HepG2 (cell line): Measurements from ENCODE around the gene CDC42EP4. TPM values are rescaled to one million over a fixed set of nuclear protein-coding genes. Genes with fewer than 3 reads are reported as not detected.

Source experiments
- ATAC-seq: fragments of 200-7000 bp; cut with Tn5 transposase; 3 replicates; pipeline ENCODE4 v1.9.1; 2020; ENCODE audit warnings: mild to moderate bottlenecking, moderate library complexity
- BruUV-seq: library from RNA; stranded (reverse); fragments of 400-500 nt; replicated peaks from 2 replicates; lab custom pipeline; 2021; lab: Mats Ljungman, UMichigan
- CTCF ChIA-PET: fragments of 300-600 bp; formaldehyde crosslinking; extraction: SDS; loops from one replicate; lab custom pipeline; 2021; ENCODE audit warnings: low total read pairs, inconsistent platforms, low intra/inter-chr PET ratio; lab: Yijun Ruan, JAX
- POLR2A ChIA-PET: fragments of 350-600 bp; sonication (Branson Sonifier 250); formaldehyde crosslinking; loops from one replicate; lab custom pipeline; 2020; ENCODE audit warnings: antibody characterized with exemption, inconsistent platforms; lab: Yijun Ruan, JAX
- DNase-seq: peaks from one replicate; pipeline ENCODE4 v3.0.0-alpha.2; 2015; ENCODE audit warnings: low spot score
- FAIRE-seq: peaks from 3 replicates; lab custom pipeline; 2011; peaks lifted over from hg19 to GRCh38; lab: Jason Lieb, UNC
- H2AFZ ChIP-seq: one replicate; pipeline ENCODE4 v1.6.1; 2011; ENCODE audit warnings: low read length, inconsistent platforms
- H3K27ac ChIP-seq: fragments of 300-600 bp; 3 replicates; pipeline ENCODE4 v1.8.0; 2011; ENCODE audit warnings: mixed run types, mild to moderate bottlenecking, mixed read lengths, low read length, inconsistent platforms; ENCODE audit not compliant: insufficient read depth; ENCODE audit errors: extremely low read length
- H3K27me3 ChIP-seq, 2 experiments: fragments of 200-600 bp in 1 of 2; 2 replicates in 1 of 2; 3 replicates in 1 of 2; pipeline versions ENCODE4 v1.6.0 to v1.8.0; 2011; ENCODE audit warnings: low read length in 2 of 2, mild to moderate bottlenecking in 2 of 2, moderate library complexity in 2 of 2, inconsistent platforms in 1 of 2; ENCODE audit not compliant: insufficient read depth in 2 of 2, control insufficient read depth in 1 of 2
- H3K36me3 ChIP-seq, 2 experiments: fragments of 200-600 bp in 1 of 2; replicated peaks in 1 of 2; 2 replicates in 1 of 2; 3 replicates in 1 of 2; pipeline versions ENCODE4 v1.5.1 to v1.8.0; 2011; ENCODE audit warnings: low read length in 2 of 2, inconsistent platforms in 1 of 2; ENCODE audit not compliant: insufficient read depth in 2 of 2, control insufficient read depth in 1 of 2
- H3K4me1 ChIP-seq: 2 replicates; pipeline ENCODE4 v1.5.1; 2012; ENCODE audit warnings: low read length, inconsistent platforms; ENCODE audit not compliant: insufficient read depth
- H3K4me2 ChIP-seq: 2 replicates; pipeline ENCODE4 v1.6.0; 2011; ENCODE audit warnings: low read depth, low read length, inconsistent platforms
- H3K4me3 ChIP-seq, 3 experiments: fragments of 200-600 bp in 1 of 3; sonication (generic), shearing (Covaris generic) in 1 of 3; replicated peaks in 1 of 3; 2 replicates each; pipeline ENCODE4 v1.5.1; 2011 to 2016; ENCODE audit warnings: low read length in 3 of 3, inconsistent platforms in 2 of 3, low read depth in 2 of 3, mild to moderate bottlenecking in 2 of 3, control low read depth in 1 of 3, mixed read lengths in 1 of 3; ENCODE audit not compliant: insufficient read depth in 1 of 3
- H3K79me2 ChIP-seq: one replicate; pipeline ENCODE4 v1.6.1; 2011; ENCODE audit warnings: low read length, inconsistent platforms; ENCODE audit not compliant: insufficient read depth
- H3K9ac ChIP-seq: 2 replicates; pipeline ENCODE4 v1.6.0; 2011; ENCODE audit warnings: mild to moderate bottlenecking, low read depth, low read length, inconsistent platforms; ENCODE audit not compliant: insufficient read depth
- H3K9me3 ChIP-seq: 2 replicates; pipeline ENCODE4 v1.5.1; 2012; ENCODE audit warnings: mild to moderate bottlenecking, low read length
- H4K20me1 ChIP-seq: 2 replicates; pipeline ENCODE4 v1.6.0; 2011; ENCODE audit warnings: inconsistent platforms, mild to moderate bottlenecking, low read length, moderate library complexity; ENCODE audit not compliant: insufficient read depth
- AGO2 ChIP-seq: fragments of 200-400 bp; formaldehyde crosslinking; optimal IDR thresholded peaks from 2 replicates; pipeline ENCODE3; 2017; ENCODE audit warnings: mild to moderate bottlenecking, low read depth, low read length, moderate library complexity
- TOE1 ChIP-seq: sonication (generic); formaldehyde crosslinking; IDR thresholded peaks from 2 replicates; pipeline ENCODE4 v1.4.0; 2020; ENCODE audit warnings: mild to moderate bottlenecking, missing genetic modification reagents
- ZNF232 ChIP-seq: sonication (generic); formaldehyde crosslinking; IDR thresholded peaks from 2 replicates; pipeline ENCODE4 v1.4.0; 2020; ENCODE audit warnings: missing genetic modification reagents, borderline replicate concordance
- ZNF446 ChIP-seq: sonication (generic); formaldehyde crosslinking; IDR thresholded peaks from 2 replicates; pipeline ENCODE4 v1.5.0; 2020; ENCODE audit warnings: mild to moderate bottlenecking, missing genetic modification reagents
- ZNF562 ChIP-seq: sonication (generic); formaldehyde crosslinking; IDR thresholded peaks from 2 replicates; pipeline ENCODE4 v1.8.0; 2022; ENCODE audit warnings: missing genetic modification reagents, borderline replicate concordance
- ZNF629 ChIP-seq: sonication (generic); formaldehyde crosslinking; conservative IDR thresholded peaks from 2 replicates; pipeline ENCODE4 v1.5.0; 2020; ENCODE audit warnings: missing genetic modification reagents
- WGBS: methylation state at CpG from one replicate; pipeline ENCODE4 v1.1.6; 2017; ENCODE audit warnings: low lambda C conversion rate; 5-methylcytosine and 5-hydroxymethylcytosine counted together
- in situ Hi-C: cut with HindIII; loops from 2 replicates; pipeline ENCODE4 v1.10.0; 2017; ENCODE audit warnings: low pct_unique_long_range_greater_than_20kb; ENCODE audit not compliant: extremely low pct_ligation_motif_present
- intact Hi-C: fragments of 100-400 bp; cut with micrococcal nuclease; formaldehyde crosslinking; loops from one replicate; pipeline ENCODE4 v1.10.0; 2022; ENCODE audit not compliant: unreplicated experiment
- polyA plus RNA-seq, 8 experiments: library from polyadenylated mRNA; depleted of rRNA in 3 of 8; stranded (reverse) in 7 of 8; unstranded in 1 of 8; fragments of >200 nt; fragmentation: Illumina TruSeq in 4 of 8; extraction: Trizol in 4 of 8; gene quantifications; 2 replicates each; pipeline versions ENCODE4 v1.2.1 to v1.2.3, GENCODE V29; 2011 to 2016; ENCODE audit warnings: low read depth in 4 of 8, missing spikeins in 1 of 8, mixed read lengths in 1 of 8; ENCODE audit not compliant: insufficient read depth in 1 of 8
- total RNA-seq, 5 experiments: library from RNA; depleted of rRNA; stranded (reverse); fragments of >200 nt; fragmentation: Illumina TruSeq; extraction: Trizol; gene quantifications; 2 replicates each; pipeline ENCODE4 v1.2.3, GENCODE V29; 2016; ENCODE audit warnings: low read depth in 1 of 5

Gene CDC42EP4
- total and polyA plus RNA-seq, 2 of the 13 experiments (the other 11 are each of a cell fraction or from before 2014, with no cell fraction given): 19.0 to 54.0 TPM

DNA sequence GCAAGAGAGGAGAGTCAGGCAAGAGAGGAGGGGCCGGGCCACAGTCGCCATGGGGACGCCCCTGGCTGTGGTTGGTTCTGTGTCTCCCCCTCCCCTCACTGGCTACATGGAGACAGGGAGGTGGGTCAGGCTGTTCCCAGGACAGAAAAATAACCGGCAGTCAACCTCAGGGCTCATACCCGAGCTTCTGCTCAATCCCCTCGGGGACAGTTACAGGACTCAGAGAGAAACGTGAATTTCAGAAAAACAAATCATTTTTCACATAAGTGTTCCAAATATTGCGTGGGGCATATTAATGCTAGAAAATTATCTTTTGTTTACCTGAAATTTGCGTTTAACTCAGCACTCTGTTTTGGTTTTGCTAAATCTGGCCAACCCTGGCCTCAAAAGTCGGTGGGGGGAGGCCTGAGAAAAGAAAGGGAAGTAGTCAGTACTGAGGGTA lies 27.9 kb downstream of the CDC42EP4 start:
- TSS peak; percentile 53 for BruUV-seq
- CTCF ChIA-PET: no interaction called here
- WGBS: 92% methylated on average over 10 of the region's 10 CpGs

DNA sequence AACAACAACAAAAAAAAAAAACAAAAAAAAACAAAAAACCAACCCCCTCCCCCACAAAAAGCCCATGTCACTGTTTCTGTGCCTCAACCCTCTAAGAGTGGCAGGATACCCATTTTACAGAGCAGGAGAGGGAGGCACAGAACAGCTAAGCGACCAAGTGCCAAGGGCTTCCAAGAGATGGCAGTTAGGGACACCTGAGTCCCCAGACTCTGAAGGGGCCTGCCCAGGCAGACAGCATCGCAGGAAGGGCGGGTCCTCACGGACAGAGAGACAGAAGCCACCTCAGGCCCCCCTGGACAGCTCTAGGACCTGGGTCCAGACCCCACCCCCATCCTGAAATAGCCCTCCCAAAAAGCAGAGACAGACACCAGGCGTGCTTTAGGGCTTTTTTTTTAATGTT lies 28.6 kb downstream of the CDC42EP4 start:
- POLR2A ChIA-PET: interaction anchor here (1.2 to 1.8 kb wide), 2 partner anchors 21 to 25 kb away, joined by 3 to 10 read pairs; partner anchors contain the start of gene CPSF4L
- Histone ChIP-seq H3K27me3 (no peaks in the 10 kb centered on the region), H3K9ac (no peak overlapping the region), H3K9me3 (no peaks in the 10 kb centered on the region), H3K27ac (no peak overlapping the region), H3K4me2 (no peak overlapping the region), H3K4me3 (no peak overlapping the region), H2AFZ (no peak overlapping the region), H3K4me1 (peaks cover 37% of the 10 kb centered on the region), H3K79me2 (peaks cover 15% of the 10 kb centered on the region), H4K20me1 (peaks cover 4% of the 10 kb centered on the region; the same call in 1 of the 2 replicates), H3K36me3 (peaks cover 23 to 36% of the 10 kb centered on the region in 2 experiments)
- CTCF ChIA-PET: no interaction called here
- no TSS peak for BruUV-seq
- DNase-seq (no peak), FAIRE-seq (no peak), ATAC-seq (no peak)
- intact Hi-C loops (no loop called here), in situ Hi-C loops (loop anchor here (25.0 kb wide), 1 partner anchor 1154 kb away; the partner anchor contains the start of gene GPRC5C)
- WGBS: 94% methylated on average over 5 of the region's 5 CpGs
- TF ChIP-seq AGO2 (peak; percentile 62), ZNF629 (peak; percentile 60), ZNF232 (CRISPR knock-in tag) (no peak)

More for the DNA sequence above, 27.9 kb downstream of the CDC42EP4 start:
- POLR2A ChIA-PET: interaction anchor here (1.2 to 1.8 kb wide), 2 partner anchors 22 to 25 kb away, joined by 3 to 10 read pairs; partner anchors contain the start of gene CPSF4L
- H3K27ac ChIP-seq: no peak overlapping the region
- intact Hi-C loops: no loop called here
- no peak overlapping the region for H3K9ac ChIP-seq
- in situ Hi-C loops: loop anchor here (25.0 kb wide), 1 partner anchor 1153 kb away; the partner anchor contains the start of gene GPRC5C
- H2AFZ ChIP-seq: no peak overlapping the region
- H3K27me3 ChIP-seq: no peaks in the 10 kb centered on the region
- no peaks in the 10 kb centered on the region for H3K9me3 ChIP-seq
- FAIRE-seq (no peak), DNase-seq (no peak), ATAC-seq (no peak)
- H3K36me3 ChIP-seq: peaks cover 23 to 36% of the 10 kb centered on the region in 2 experiments
- H4K20me1 ChIP-seq: peaks cover 10% of the 10 kb centered on the region; the same call in 1 of the 2 replicates
- peaks cover 37% of the 10 kb centered on the region for H3K4me1 ChIP-seq
- H3K4me3 ChIP-seq: no peak overlapping the region
- TF ChIP-seq ZNF446 (CRISPR knock-in tag) (no peak), ZNF562 (CRISPR knock-in tag) (no peak), TOE1 (no peak)
- no peak overlapping the region for H3K4me2 ChIP-seq
- H3K79me2 ChIP-seq: peaks cover 15% of the 10 kb centered on the region
